HG02623 (cell line): ENCODE measurements around the gene DPH1.

Experiments
- ATAC-seq: cut with Tn5 transposase; IDR thresholded peaks from one replicate; pipeline ENCODE4 v1.9.1; 2021; ENCODE audit warnings: moderate library complexity; ENCODE audit not compliant: unreplicated experiment

DPH1 gene

GRCh38 chr17:2027528-2028233 lies 2.3 kb upstream of the DPH1 start:
- ATAC-seq, result no peak

GRCh38 chr17:2028234-2028614 lies 1.7 kb upstream of the DPH1 start:
- no peak for ATAC-seq

GRCh38 chr17:2028737-2029136 lies 1.2 kb upstream of the DPH1 start:
- ATAC-seq, result no peak

GRCh38 chr17:2030779-2031163 lies 818 bp downstream of the DPH1 start:
- ATAC-seq, result no peak

GRCh38 chr17:2033153-2033552 lies 3.2 kb downstream of the DPH1 start:
- no peak for ATAC-seq

GRCh38 chr17:2034157-2034556 lies 4.2 kb downstream of the DPH1 start:
- no peak for ATAC-seq

- no peak for ATAC-seq
These were observed 5.0 kb downstream of the DPH1 start for GRCh38 chr17:2034806-2035540.

GRCh38 chr17:2035541-2036488 lies 5.9 kb downstream of the DPH1 start:
- no peak for ATAC-seq

GRCh38 chr17:2037155-2037554 lies 7.2 kb downstream of the DPH1 start:
- no peak for ATAC-seq

- no peak for ATAC-seq
These were observed 10.4 kb downstream of the DPH1 start for GRCh38 chr17:2040219-2040827.

- no peak for ATAC-seq
These were observed 11.1 kb downstream of the DPH1 start for GRCh38 chr17:2040942-2041560.

GRCh38 chr17:2041561-2042389 lies 11.8 kb downstream of the DPH1 start, which contains the start of gene OVCA2:
TSS of gene OVCA2 (plus strand) at chr17:2042022. CDS start at chr17:2042048, 26 bp downstream.
- ATAC-seq, result peak; percentile 87

GRCh38 chr17:2042390-2042847 lies 12.5 kb downstream of the DPH1 start:
- ATAC-seq, result no peak

- no peak for ATAC-seq
These were observed 13.0 kb downstream of the DPH1 start for GRCh38 chr17:2042933-2043332.

- no peak for ATAC-seq
These were observed 13.8 kb downstream of the DPH1 start for GRCh38 chr17:2043785-2044184.

GRCh38 chr17:2044263-2044894 lies 14.4 kb downstream of the DPH1 start:
- no peak for ATAC-seq

- no peak for ATAC-seq
These were observed 17.6 kb downstream of the DPH1 start for GRCh38 chr17:2047590-2047989.

GRCh38 chr17:2048805-2049204 lies 18.9 kb downstream of the DPH1 start:
- no peak for ATAC-seq
